T-helper 1 cell (primary cell): Measurements from ENCODE around the gene APOBEC3C.
"Not testable (repeated sequence)": the region's sequence is repeated elsewhere in the genome, so short reads cannot be mapped to it uniquely, and the experiment has no call there.

Experiments
- DNase-seq, 5 donors: peaks; one replicate each; pipeline ENCODE4 v3.0.0-alpha.2; 2012 to 2020

Gene APOBEC3C

GRCh38 chr22:38984224-38984623, 29.8 kb upstream of the APOBEC3C start:
- DNase-seq: no peak

GRCh38 chr22:38984784-38985757, 29.0 kb upstream of the APOBEC3C start:
- peak; percentile 35 to 82 (median 71) for DNase-seq

GRCh38 chr22:38986629-38987028, 27.4 kb upstream of the APOBEC3C start:
- no peak for DNase-seq

GRCh38 chr22:38987171-38987895, 26.7 kb upstream of the APOBEC3C start:
- DNase-seq: no peak

- no peak for DNase-seq
Observed at GRCh38 chr22:38989466-38989865, 24.6 kb upstream of the APOBEC3C start.

GRCh38 chr22:38992871-38993371, 21.1 kb upstream of the APOBEC3C start:
- not testable (repeated sequence) for DNase-seq

GRCh38 chr22:38996105-38996504, 18.0 kb upstream of the APOBEC3C start:
- no peak for DNase-seq

- no peak for DNase-seq
Observed at GRCh38 chr22:38997518-38997917, 16.5 kb upstream of the APOBEC3C start.

GRCh38 chr22:39003165-39003638, 10.9 kb upstream of the APOBEC3C start:
- peak; percentile 36 to 82 (median 59) for DNase-seq

- DNase-seq: no peak
Observed at GRCh38 chr22:39007177-39007576, 6.9 kb upstream of the APOBEC3C start.

- DNase-seq: not testable (repeated sequence)
Observed at GRCh38 chr22:39008271-39008850, 5.7 kb upstream of the APOBEC3C start.

- DNase-seq: no peak
Observed at GRCh38 chr22:39010946-39011345, 3.1 kb upstream of the APOBEC3C start.

- DNase-seq: no peak
Observed at GRCh38 chr22:39012533-39013511, 1.2 kb upstream of the APOBEC3C start.

GRCh38 chr22:39013561-39013941, 506 bp upstream of the APOBEC3C start:
- DNase-seq: not testable (repeated sequence)

GRCh38 chr22:39014723-39015121, 665 bp downstream of the APOBEC3C start:
- not testable (repeated sequence) for DNase-seq

GRCh38 chr22:39016592-39016991, 2.5 kb downstream of the APOBEC3C start:
- DNase-seq: no peak

- no peak for DNase-seq
Observed at GRCh38 chr22:39017596-39018365, 3.7 kb downstream of the APOBEC3C start.

GRCh38 chr22:39020021-39020651, 6.1 kb downstream of the APOBEC3C start:
- not testable (repeated sequence) for DNase-seq

GRCh38 chr22:39021552-39022250, 7.6 kb downstream of the APOBEC3C start:
- DNase-seq: no peak
